K562 (cell line): ENCODE measurements around the gene PDE11A. TPM values are rescaled to one million over a fixed set of nuclear protein-coding genes. Genes with fewer than 3 reads are reported as not detected.
A peak's percentile ranks its signal among the peaks of the same experiment; 100 is the strongest.

Source experiments
- CAMTA2 ChIP-seq: fragments of 250-450 bp; sonication (Bioruptor Pico); conservative IDR thresholded peaks from 2 replicates; pipeline ENCODE4 v1.5.1; 2022
- CBFA2T3 ChIP-seq: fragments of 450-650 bp; IDR thresholded peaks from 2 replicates; pipeline ENCODE4 v1.6.1; 2017
- CHCHD3 ChIP-seq: fragments of 250-450 bp; sonication (Bioruptor Pico); IDR thresholded peaks from 2 replicates; pipeline ENCODE4 v2.1.2; 2022; ENCODE audit warnings: mild to moderate bottlenecking
- CHD1 ChIP-seq: fragments of 200-600 bp; sonication (generic); IDR thresholded peaks from one replicate; pipeline ENCODE4 v1.6.1; 2012; ENCODE audit warnings: mild to moderate bottlenecking, moderate library complexity, low read length, inconsistent platforms
- CREBBP ChIP-seq: IDR thresholded peaks from one replicate; pipeline ENCODE4 v1.6.1; 2012; ENCODE audit warnings: low read depth, mild to moderate bottlenecking, control low read depth, inconsistent platforms, low read length
- CTCF ChIP-seq, 3 experiments: IDR thresholded peaks in 2 of 3; conservative IDR thresholded peaks in 1 of 3; 2 replicates each; pipeline ENCODE4 v1.5.1; 2011 to 2012; ENCODE audit warnings: low read length in 3 of 3, mild to moderate bottlenecking in 3 of 3, control low read depth in 2 of 3, improper control_type of control experiment in 1 of 3, inconsistent platforms in 1 of 3, low read depth in 1 of 3, mixed read lengths in 1 of 3, moderate library complexity in 1 of 3; ENCODE audit not compliant: insufficient read depth in 2 of 3
- DACH1 ChIP-seq: fragments of 450-650 bp; IDR thresholded peaks from 2 replicates; pipeline ENCODE4 v1.6.1; 2018; ENCODE audit not compliant: partially characterized antibody
- E2F4 ChIP-seq: sonication (generic); formaldehyde crosslinking; IDR thresholded peaks from 2 replicates; pipeline ENCODE4 v1.8.0; 2022; ENCODE audit warnings: mild to moderate bottlenecking, low read depth, missing genetic modification reagents
- HES1 ChIP-seq: fragments of 450-650 bp; IDR thresholded peaks from 2 replicates; pipeline ENCODE4 v1.6.1; 2016; ENCODE audit warnings: low read depth, mild to moderate bottlenecking, moderate library complexity
- HOMEZ ChIP-seq: fragments of 250-450 bp; sonication (Bioruptor Pico); IDR thresholded peaks from 2 replicates; pipeline ENCODE4 v1.4.0; 2020; ENCODE audit warnings: mild to moderate bottlenecking, moderate library complexity
- KLF13 ChIP-seq: fragments of 450-650 bp; IDR thresholded peaks from 2 replicates; pipeline ENCODE4 v1.6.1; 2016; ENCODE audit warnings: missing genetic modification characterization, low read depth, mild to moderate bottlenecking, missing compliant biosample characterization, moderate library complexity, borderline replicate concordance
- PHTF2 ChIP-seq: fragments of 250-450 bp; sonication (Bioruptor Pico); IDR thresholded peaks from 2 replicates; pipeline ENCODE4 v1.5.0; 2021; ENCODE audit warnings: mild to moderate bottlenecking
- PKNOX1 ChIP-seq: fragments of 450-650 bp; IDR thresholded peaks from 2 replicates; pipeline ENCODE4 v1.6.1; 2016
- RCOR1 ChIP-seq, 2 experiments: IDR thresholded peaks; 2 replicates each; pipeline ENCODE4 v1.6.1; 2012; ENCODE audit warnings: low read depth in 2 of 2, low read length in 2 of 2, borderline replicate concordance in 1 of 2, improper control_type of control experiment in 1 of 2
- TAF15 ChIP-seq: fragments of 200-400 bp; formaldehyde crosslinking; IDR thresholded peaks from 2 replicates; pipeline ENCODE4 v1.6.1; 2017; ENCODE audit warnings: mild to moderate bottlenecking, low read depth, low read length, moderate library complexity
- TGIF2 ChIP-seq: sonication (generic); formaldehyde crosslinking; IDR thresholded peaks from 2 replicates; pipeline ENCODE4 v1.8.1; 2022; ENCODE audit warnings: mild to moderate bottlenecking, missing genetic modification reagents, moderate library complexity
- TOE1 ChIP-seq, 2 experiments: fragments of 450-650 bp in 1 of 2; sonication (generic) in 1 of 2; formaldehyde crosslinking in 1 of 2; IDR thresholded peaks; 2 replicates each; pipeline versions ENCODE4 v1.7.1 to v1.8.0; 2016 to 2022; ENCODE audit warnings: borderline replicate concordance in 2 of 2, mild to moderate bottlenecking in 2 of 2, antibody characterized with exemption in 1 of 2, inconsistent platforms in 1 of 2, low read depth in 1 of 2, missing genetic modification reagents in 1 of 2, moderate library complexity in 1 of 2
- USF1 ChIP-seq: sonication (generic); formaldehyde crosslinking; IDR thresholded peaks from 2 replicates; pipeline ENCODE4 v1.9.0; 2022; ENCODE audit warnings: mild to moderate bottlenecking, missing genetic modification reagents
- WHSC1 ChIP-seq: IDR thresholded peaks from one replicate; pipeline ENCODE4 v1.6.1; 2012; ENCODE audit warnings: low read length, control low read depth, inconsistent platforms
- ZNF507 ChIP-seq: conservative IDR thresholded peaks from 2 replicates; pipeline ENCODE4 v1.6.1; 2017; ENCODE audit warnings: missing genetic modification characterization, missing compliant biosample characterization
- ZNF764 ChIP-seq: fragments of 250-450 bp; sonication (Bioruptor Pico); IDR thresholded peaks from 2 replicates; pipeline ENCODE4 v1.4.0; 2020; ENCODE audit warnings: low read depth, mild to moderate bottlenecking, moderate library complexity
- polyA plus RNA-seq, 8 experiments: library from polyadenylated mRNA; depleted of rRNA in 4 of 8; stranded (reverse) in 5 of 8; unstranded in 3 of 8; fragments of >200 nt; fragmentation: Nextera tagmentation in 2 of 8; fragmentation: Illumina TruSeq in 1 of 8; extraction: Ambion mirVana in 2 of 8; extraction: Trizol in 1 of 8; gene quantifications; 2 replicates each; pipeline versions ENCODE4 v1.2.1 to v1.2.3, GENCODE V29; 2011 to 2014; ENCODE audit warnings: inconsistent platforms in 1 of 8, missing spikeins in 1 of 8
- total RNA-seq, 7 experiments: library from RNA; depleted of rRNA in 6 of 7; stranded (reverse); fragments of >200 nt in 6 of 7; fragmentation: Illumina TruSeq in 2 of 7; extraction: Trizol in 2 of 7; gene quantifications; 2 replicates each; pipeline versions ENCODE4 v1.2.1 to v1.2.3, GENCODE V29; 2011 to 2021; ENCODE audit warnings: low replicate concordance in 1 of 7

PDE11A gene
- total and polyA plus RNA-seq, 9 of the 15 experiments (the other 6 are each of a cell fraction or from before 2014, with no cell fraction given) = 3.2 to 22.1 (median 5.7) TPM

- no peak for TF ChIP-seq CAMTA2
- no peak for TF ChIP-seq WHSC1
- no peak for TF ChIP-seq E2F4 (CRISPR knock-in tag)
- TF ChIP-seq CBFA2T3 = peak; percentile 56
- no peak for TF ChIP-seq DACH1
- TF ChIP-seq CHD1 = no peak
- TF ChIP-seq KLF13 (tag) = no peak
- no peak for TF ChIP-seq PHTF2 (CRISPR knock-in tag)
- TF ChIP-seq TAF15 = no peak
- no peak for TF ChIP-seq TOE1 (IDR thresholded peaks at IDR 0.05; ENCODE audit: borderline replicate concordance)
- no peak for TF ChIP-seq TOE1 (CRISPR knock-in tag; IDR thresholded peaks at IDR 0.05; ENCODE audit: borderline replicate concordance, low read depth)
- no peak for TF ChIP-seq ZNF764
- peak in 1 of 2 experiments; percentile 13; a peak in 1 of 4 replicates for TF ChIP-seq RCOR1 (IDR thresholded peaks at IDR 0.05; ENCODE audit: borderline replicate concordance in 1 of 2, low read depth in 2 of 2, low read length in 2 of 2)
- no peak for TF ChIP-seq HES1
- TF ChIP-seq CREBBP = no peak
- TF ChIP-seq ZNF507 (tag) = no peak
- TF ChIP-seq TGIF2 (CRISPR knock-in tag) = no peak
- TF ChIP-seq PKNOX1 = peak; percentile 80
- no peak for TF ChIP-seq USF1 (CRISPR knock-in tag)
- TF ChIP-seq HOMEZ (CRISPR knock-in tag) = no peak
- TF ChIP-seq CHCHD3 (CRISPR knock-in tag) = no peak
- TF ChIP-seq CTCF (IDR thresholded peaks at IDR 0.05 in 2 of 3, conservative IDR thresholded peaks at IDR 0.05 in 1 of 3; ENCODE audit: insufficient read depth in 2 of 3, low read depth in 1 of 3, low read length in 3 of 3) = no peak
Observed at GRCh38 chr2:177709986-177710401, 362.6 kb downstream of the PDE11A start (continued).
